Hypothalamus (tissue), 51 donors: ENCODE results near the gene HCFC1.

Experiments
- DNase-seq, 51 donors: peaks; one replicate each; lab custom pipeline; 2025; lab: John Stamatoyannopoulos, UW

The HCFC1 gene

GRCh38 chrX:153926858-153927671 is 44.6 kb downstream of the HCFC1 start:
- DNase-seq = peak in 5 of 51 donors; percentile 3 to 41 (median 13)

- DNase-seq = peak in 3 of 51 donors; percentile 3 to 19 (median 6)
Measured at GRCh38 chrX:153926552-153926857, 45.1 kb downstream of the HCFC1 start.

GRCh38 chrX:153925739-153926551 is 45.7 kb downstream of the HCFC1 start, which contains the start of gene ARHGAP4:
TSS of gene ARHGAP4 (minus strand) at chrX:153926264. CDS start at chrX:153926202, 62 bp downstream.
- DNase-seq = no peak

- no peak for DNase-seq
Measured at GRCh38 chrX:153925387-153925738, 46.3 kb downstream of the HCFC1 start.

- peak in 16 of 51 donors; percentile 3 to 33 (median 16) for DNase-seq
Measured at GRCh38 chrX:153924149-153924861, 47.3 kb downstream of the HCFC1 start.

GRCh38 chrX:153922932-153923857 is 48.4 kb downstream of the HCFC1 start:
- peak in 40 of 51 donors; percentile 3 to 70 (median 41) for DNase-seq

GRCh38 chrX:153921511-153922446 is 49.8 kb downstream of the HCFC1 start:
- DNase-seq = peak in 1 of 51 donors; percentile 14

GRCh38 chrX:153921070-153921469 is 50.5 kb downstream of the HCFC1 start:
- DNase-seq = no peak

GRCh38 chrX:153920546-153920945 is 51.1 kb downstream of the HCFC1 start:
- DNase-seq = no peak

GRCh38 chrX:153919281-153919680 is 52.3 kb downstream of the HCFC1 start:
- no peak for DNase-seq

- DNase-seq = no peak
Measured at GRCh38 chrX:153917869-153918268, 53.7 kb downstream of the HCFC1 start.

- DNase-seq = no peak
Measured at GRCh38 chrX:153913701-153914100, 57.9 kb downstream of the HCFC1 start.

- no peak for DNase-seq
Measured at GRCh38 chrX:153913211-153913610, 58.4 kb downstream of the HCFC1 start.

- DNase-seq = no peak
Measured at GRCh38 chrX:153911798-153912197, 59.8 kb downstream of the HCFC1 start.

GRCh38 chrX:153910446-153910845 is 61.2 kb downstream of the HCFC1 start:
- DNase-seq = no peak

- no peak for DNase-seq
Measured at GRCh38 chrX:153909980-153910360, 61.6 kb downstream of the HCFC1 start.

GRCh38 chrX:153909024-153909979 is 62.3 kb downstream of the HCFC1 start:
- no peak for DNase-seq
